ENCODE measurements around the gene ERMARD.
A peak's percentile ranks its signal among the peaks of the same experiment; 100 is the strongest.

The ERMARD gene

GRCh38 chr6:169714178-169714577 lies 37.2 kb upstream of the ERMARD start:
- no peak for TF ChIP-seq CTCF (IDR thresholded peaks at IDR 0.05; ENCODE audit: low read depth, low read length, missing control alignments)
- DNase-seq (ENCODE audit: extremely low read depth, low read depth) = no peak

GRCh38 chr6:169714595-169714994 lies 36.8 kb upstream of the ERMARD start:
- TF ChIP-seq CTCF (IDR thresholded peaks at IDR 0.05; ENCODE audit: low read depth, low read length, missing control alignments) = no peak
- no peak overlapping the region for H3K4me3 ChIP-seq (replicated peaks; ENCODE audit: low read depth, low read length)
- no peak for DNase-seq (ENCODE audit: extremely low read depth, low read depth)

More at GRCh38 chr6:169714178-169714577, 37.2 kb upstream of the ERMARD start:
- no peak overlapping the region for H3K4me3 ChIP-seq (replicated peaks; ENCODE audit: low read depth, low read length)

GRCh38 chr6:169719117-169719516 lies 32.3 kb upstream of the ERMARD start:
- no peak for TF ChIP-seq CTCF (IDR thresholded peaks at IDR 0.05; ENCODE audit: low read depth, low read length, missing control alignments)
- no peak overlapping the region for H3K4me3 ChIP-seq (replicated peaks; ENCODE audit: low read depth, low read length)
- DNase-seq (ENCODE audit: extremely low read depth, low read depth) = no peak

- no peak for TF ChIP-seq CTCF (IDR thresholded peaks at IDR 0.05; ENCODE audit: low read depth, low read length, missing control alignments)
- DNase-seq (ENCODE audit: extremely low read depth, low read depth) = no peak
- H3K4me3 ChIP-seq (replicated peaks; ENCODE audit: low read depth, low read length) = no peak overlapping the region
These were observed 31.1 kb upstream of the ERMARD start for GRCh38 chr6:169720207-169720855.

- DNase-seq (ENCODE audit: extremely low read depth, low read depth) = no peak
- no peak for TF ChIP-seq CTCF (IDR thresholded peaks at IDR 0.05; ENCODE audit: low read depth, low read length, missing control alignments)
These were observed 28.8 kb upstream of the ERMARD start for GRCh38 chr6:169722362-169723199.

GRCh38 chr6:169723200-169723909 lies 28.1 kb upstream of the ERMARD start:
- H3K4me3 ChIP-seq (replicated peaks; ENCODE audit: low read depth, low read length) = peak overlapping the region; percentile 66
- no peak for DNase-seq (ENCODE audit: extremely low read depth, low read depth)
- TF ChIP-seq CTCF (IDR thresholded peaks at IDR 0.05; ENCODE audit: low read depth, low read length, missing control alignments) = no peak

More at GRCh38 chr6:169722362-169723199, 28.8 kb upstream of the ERMARD start:
- H3K4me3 ChIP-seq (replicated peaks; ENCODE audit: low read depth, low read length) = peak overlapping the region; percentile 66
